Ovary (tissue), 9 donors: Measurements from ENCODE around the gene HSD17B14. TPM values are rescaled to one million over a fixed set of nuclear protein-coding genes. Genes with fewer than 3 reads are reported as not detected.

Experiments used
- DNase-seq, 5 donors: peaks; one replicate each; pipeline ENCODE4 v3.0.0-alpha.2; 2019 to 2020
- H3K27ac ChIP-seq, 2 donors: fragments of 200-600 bp; one replicate each; pipeline versions ENCODE4 v1.5.1 to v1.8.0; 2019 to 2022
- H3K27me3 ChIP-seq: fragments of 200-600 bp; one replicate; pipeline ENCODE4 v1.8.0; 2022
- H3K36me3 ChIP-seq: fragments of 200-600 bp; sonication (generic); one replicate; pipeline ENCODE4 v1.5.1; 2019
- H3K4me1 ChIP-seq: one replicate; pipeline ENCODE4 v1.8.1; 2013; ENCODE audit warnings: mild to moderate bottlenecking, moderate library complexity; ENCODE audit not compliant: insufficient read depth
- H3K4me3 ChIP-seq: fragments of 200-600 bp; sonication (generic); one replicate; pipeline ENCODE4 v1.5.1; 2017
- H3K9me3 ChIP-seq, 2 donors: fragments of 200-600 bp in 1 of 2; sonication (generic) in 1 of 2; one replicate each; pipeline versions ENCODE4 v1.5.1 to v1.8.1; 2013 to 2019; ENCODE audit warnings: mild to moderate bottlenecking in 1 of 2, moderate library complexity in 1 of 2
- CTCF ChIP-seq, 3 donors: fragments of 450-650 bp in 2 of 3; fragments of 200-600 bp in 1 of 3; IDR thresholded peaks; one replicate each; pipeline versions ENCODE4 v1.5.1 to v1.8.0; 2016 to 2022; ENCODE audit warnings: antibody characterized with exemption in 3 of 3, mild to moderate bottlenecking in 1 of 3
- EP300 ChIP-seq: sonication (generic); formaldehyde crosslinking; IDR thresholded peaks from one replicate; pipeline ENCODE4 v1.6.1; 2017; ENCODE audit warnings: antibody characterized with exemption
- POLR2A ChIP-seq: fragments of 450-650 bp; IDR thresholded peaks from one replicate; pipeline ENCODE4 v1.6.1; 2017; ENCODE audit warnings: antibody characterized with exemption, mild to moderate bottlenecking, moderate library complexity
- WGBS, 3 donors: extraction: QIAGEN DNeasy Blood & Tissue Kit in 1 of 3; methylation state at CpG; one replicate each; pipeline versions ENCODE4 v1.1.5 to v1.1.7; 2013 to 2017; 5-methylcytosine and 5-hydroxymethylcytosine counted together
- intact Hi-C, 4 donors: fragments of 100-400 bp; cut with DNase I; formaldehyde crosslinking; loops; one replicate each; pipeline versions ENCODE4 v1.11.0 to v1.15.1; 2022 to 2023
- polyA plus RNA-seq, 2 donors: library from polyadenylated mRNA; stranded (reverse); fragments of 200-250 nt in 1 of 2; fragments of 350-450 nt in 1 of 2; fragmentation: Illumina TruSeq in 1 of 2; extraction: RNeasy Lipid Tissue Mini Kit (QIAGEN cat#74804) in 1 of 2; gene quantifications; one replicate each; pipeline ENCODE4 v1.2.3, GENCODE V29; 2013 to 2014
- total RNA-seq, 7 donors: library from RNA; depleted of rRNA in 2 of 7; stranded (reverse); fragments of >200 nt in 2 of 7; fragmentation: NEBNext Ultra II Directional in 3 of 7; extraction: Animal tissue kit (Norgen Biotek cat#: 25700) in 3 of 7; gene quantifications; one replicate each; pipeline versions ENCODE4 v1.1.0 to v1.2.4, GENCODE V29; 2016 to 2023
- donor health status: DM: no; HTN: no; CAD: no; lungs with moderate emphysema.
- donor health status: DM: no; HTN: no; CAD: no.
- donor health status: Bipolar disorder and iron deficiency.
- donor health status: DM: yes; HTN: yes; CAD: no.
- donor health status: DM: no; HTN: no; CAD: no.
- donor health status: DM: yes; HTN: yes; CAD: no.

Gene HSD17B14
- total and polyA plus RNA-seq, 9 donors = 10.6 to 82.8 (median 46.1) TPM

GRCh38 chr19:48844472-48844871, 8.2 kb upstream of the HSD17B14 start:
- 83 to 90% (median 90%) methylated on average over 2 of the region's 2 CpGs for WGBS, 3 donors
- H3K27ac ChIP-seq = no peak overlapping the region
- intact Hi-C loops = no loop called here
- H3K9me3 ChIP-seq = no peaks in the 10 kb centered on the region
- no peak for DNase-seq
- no peaks in the 10 kb centered on the region for H3K4me1 ChIP-seq
- H3K4me3 ChIP-seq = no peak overlapping the region
- no peaks in the 10 kb centered on the region for H3K27me3 ChIP-seq
- no peaks in the 10 kb centered on the region for H3K36me3 ChIP-seq
- TF ChIP-seq POLR2A (no peak), CTCF (IDR thresholded peaks at IDR 0.05) (peak in 1 of 3 donors; percentile 10), EP300 (no peak)

GRCh38 chr19:48842789-48843162, 6.5 kb upstream of the HSD17B14 start:
- no peak overlapping the region for H3K4me3 ChIP-seq
- TF ChIP-seq POLR2A (no peak), CTCF (IDR thresholded peaks at IDR 0.05) (peak; percentile 79 to 87 (median 80))
- no peaks in the 10 kb centered on the region for H3K9me3 ChIP-seq
- intact Hi-C loops = no loop called here
- DNase-seq = peak; percentile 57 to 69 (median 61)
- H3K27ac ChIP-seq = no peak overlapping the region
- no peaks in the 10 kb centered on the region for H3K27me3 ChIP-seq
- H3K36me3 ChIP-seq = no peaks in the 10 kb centered on the region
- no peaks in the 10 kb centered on the region for H3K4me1 ChIP-seq
- 7 to 22% (median 18%) methylated on average over 2 of the region's 2 CpGs for WGBS, 3 donors

GRCh38 chr19:48841571-48841970, 5.3 kb upstream of the HSD17B14 start:
- WGBS, 3 donors = 94 to 95% (median 94%) methylated on average over 6 of the region's 6 CpGs

GRCh38 chr19:48841047-48841446, 4.8 kb upstream of the HSD17B14 start:
- 89 to 93% (median 91%) methylated on average over 16 of the region's 16 CpGs for WGBS, 3 donors
- intact Hi-C loops = loop anchor here in 1 of 4 donors (2.0 kb wide), 1 partner anchor 52 kb away; no protein-coding TSS in a partner anchor

More at GRCh38 chr19:48841571-48841970, 5.3 kb upstream of the HSD17B14 start:
- Histone ChIP-seq H3K9me3 (no peaks in the 10 kb centered on the region), H3K36me3 (no peaks in the 10 kb centered on the region), H3K4me3 (no peak overlapping the region), H3K4me1 (no peaks in the 10 kb centered on the region), H3K27ac (no peak overlapping the region), H3K27me3 (no peaks in the 10 kb centered on the region)
- intact Hi-C loops = loop anchor here in 1 of 4 donors (2.0 kb wide), 1 partner anchor 53 kb away; no protein-coding TSS in a partner anchor
- no peak for TF ChIP-seq EP300
- TF ChIP-seq POLR2A = no peak
- no peak for TF ChIP-seq CTCF (IDR thresholded peaks at IDR 0.05)
- no peak for DNase-seq

More at GRCh38 chr19:48841047-48841446, 4.8 kb upstream of the HSD17B14 start:
- Histone ChIP-seq H3K27me3 (no peaks in the 10 kb centered on the region), H3K9me3 (no peaks in the 10 kb centered on the region), H3K4me3 (no peak overlapping the region), H3K36me3 (no peaks in the 10 kb centered on the region), H3K27ac (no peak overlapping the region), H3K4me1 (no peaks in the 10 kb centered on the region)
- no peak for DNase-seq
- TF ChIP-seq CTCF (IDR thresholded peaks at IDR 0.05) (no peak), EP300 (no peak), POLR2A (no peak)
